Measurements from ENCODE around the gene ALS2.
"Not testable (repeated sequence)": the region's sequence is repeated elsewhere in the genome, so short reads cannot be mapped to it uniquely, and the experiment has no call there.

Gene ALS2

DNA sequence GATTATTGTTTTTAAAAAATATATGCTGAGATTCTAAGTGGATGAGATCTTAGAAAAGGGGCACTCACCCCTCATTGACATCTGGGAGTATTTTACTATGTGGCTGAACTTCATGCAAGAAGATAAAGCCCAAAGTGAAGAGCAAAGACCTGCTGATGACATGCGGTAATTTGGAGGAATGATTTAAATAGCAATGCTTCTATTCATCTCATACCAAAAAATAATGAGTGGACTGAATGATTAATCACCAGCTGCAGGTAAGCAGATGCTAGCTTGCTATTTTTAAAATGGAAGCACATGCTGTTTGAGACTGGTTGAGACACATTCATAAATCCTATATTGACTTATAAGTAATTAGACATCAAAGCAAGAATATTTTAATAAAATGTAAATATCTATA lies 12.9 kb upstream of the ALS2 start:
- DNase-seq, result no peak

DNA sequence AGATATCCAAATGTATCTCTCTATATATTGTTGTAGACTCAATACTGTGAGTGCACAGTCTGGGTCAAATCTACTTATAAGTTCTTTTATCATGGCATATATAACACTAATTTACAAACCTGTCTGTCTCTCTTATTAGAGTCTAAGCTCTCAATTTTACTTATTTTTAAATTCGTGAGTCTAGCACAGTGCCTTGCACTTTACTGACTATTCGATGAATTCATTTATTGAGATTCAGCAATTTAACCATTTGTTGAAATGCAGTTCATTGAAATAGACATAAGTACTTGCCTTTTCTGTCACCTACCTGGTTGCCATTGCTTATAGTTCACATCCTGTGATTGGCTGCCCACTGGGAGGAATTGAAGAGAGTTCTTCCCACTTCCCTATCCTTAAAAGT lies 10.3 kb upstream of the ALS2 start:
- DNase-seq, result no peak

DNA sequence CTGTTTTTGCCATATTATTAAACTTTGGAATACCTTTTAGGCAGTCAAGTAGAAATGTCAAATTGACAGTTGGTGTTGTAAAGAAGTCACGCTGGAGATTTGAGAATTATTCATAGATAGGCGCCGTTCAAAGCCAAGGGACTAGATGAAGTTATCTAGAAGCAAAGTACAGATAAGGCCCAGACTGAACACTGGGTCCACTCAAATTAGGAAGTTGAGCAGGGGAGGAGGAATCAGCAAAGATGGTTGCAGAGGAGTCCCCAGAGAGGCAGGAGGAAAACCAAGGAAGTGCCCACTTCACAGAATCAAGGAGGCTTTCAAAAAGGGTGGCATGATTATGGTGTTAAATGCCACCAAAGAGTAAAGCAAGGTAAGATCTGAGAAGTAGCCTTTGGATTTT lies 9.6 kb upstream of the ALS2 start:
- no peak for DNase-seq

DNA sequence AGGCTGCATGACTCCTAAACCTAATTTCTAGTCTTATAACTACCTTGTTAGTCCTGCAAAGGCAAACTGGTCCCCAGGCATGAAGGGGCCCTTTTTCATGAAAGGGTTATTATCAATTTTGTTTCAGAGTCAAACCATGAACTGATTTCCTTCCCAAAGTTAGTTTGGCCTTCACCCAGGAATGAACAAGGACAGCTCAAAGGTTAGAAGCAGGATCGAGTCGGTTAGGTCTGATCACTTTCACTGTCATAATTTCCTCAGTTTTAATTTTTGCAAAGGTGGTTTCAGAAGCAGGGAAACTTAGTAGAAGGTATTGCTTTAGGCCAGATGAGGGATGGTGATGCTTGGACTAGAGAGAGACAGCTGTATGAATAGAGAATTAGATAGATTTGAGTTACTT lies 8.7 kb upstream of the ALS2 start:
- no peak for DNase-seq

- DNase-seq, result no peak
Measured at GRCh38 chr2:201788371-201788770, 7.6 kb upstream of the ALS2 start.

DNA sequence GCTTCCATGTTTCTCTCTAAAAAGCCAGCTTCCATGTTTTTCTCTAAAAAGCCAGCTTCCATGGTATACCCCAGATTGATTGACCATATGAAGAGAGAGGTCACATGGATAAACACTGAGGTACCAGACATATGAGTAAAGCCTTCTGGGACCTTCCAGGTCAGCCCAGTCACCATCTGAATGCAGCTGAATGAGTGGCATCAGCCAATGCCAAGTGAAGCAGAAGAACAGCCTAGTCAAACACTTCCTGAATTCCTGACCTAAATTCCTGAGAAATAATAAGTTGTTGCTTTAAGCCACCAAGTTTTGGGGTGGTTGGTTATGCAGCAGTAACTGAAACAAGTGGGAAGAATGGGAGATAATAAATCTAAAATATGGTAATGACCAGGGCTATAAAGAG lies 5.7 kb upstream of the ALS2 start:
- no peak for DNase-seq

- no peak for DNase-seq
Measured at GRCh38 chr2:201785135-201785534, 4.4 kb upstream of the ALS2 start.

GRCh38 chr2:201784563-201784962 lies 3.8 kb upstream of the ALS2 start:
- no peak for DNase-seq

DNA sequence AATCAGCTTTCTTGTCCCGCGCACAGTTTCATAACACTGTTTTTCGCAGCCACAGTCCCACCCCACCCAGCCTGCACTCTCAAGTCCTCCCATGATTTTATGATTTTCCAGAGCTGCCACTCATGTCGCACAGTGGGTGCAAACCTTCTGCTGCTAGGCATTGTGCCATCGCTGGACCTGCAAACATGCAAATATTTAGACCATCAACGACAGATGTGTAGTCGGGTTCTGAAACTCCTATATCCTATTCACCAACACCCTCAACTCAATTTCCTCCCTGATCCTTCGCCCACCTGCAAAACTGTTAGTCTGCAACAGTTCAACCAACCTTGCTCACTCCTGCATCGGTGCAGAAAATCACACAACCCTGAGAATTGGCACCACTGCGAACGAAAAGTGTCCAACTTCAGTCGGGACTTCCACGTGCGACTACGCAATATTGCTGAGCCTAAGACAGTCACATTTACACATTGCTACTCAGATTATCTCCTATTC lies 871 bp upstream of the ALS2 start:
- DNase-seq, result no peak

GRCh38 chr2:201779901-201780673 lies 646 bp downstream of the ALS2 start:
- no peak for DNase-seq

- DNase-seq, result no peak
Measured at GRCh38 chr2:201777869-201778268, 2.9 kb downstream of the ALS2 start.

DNA sequence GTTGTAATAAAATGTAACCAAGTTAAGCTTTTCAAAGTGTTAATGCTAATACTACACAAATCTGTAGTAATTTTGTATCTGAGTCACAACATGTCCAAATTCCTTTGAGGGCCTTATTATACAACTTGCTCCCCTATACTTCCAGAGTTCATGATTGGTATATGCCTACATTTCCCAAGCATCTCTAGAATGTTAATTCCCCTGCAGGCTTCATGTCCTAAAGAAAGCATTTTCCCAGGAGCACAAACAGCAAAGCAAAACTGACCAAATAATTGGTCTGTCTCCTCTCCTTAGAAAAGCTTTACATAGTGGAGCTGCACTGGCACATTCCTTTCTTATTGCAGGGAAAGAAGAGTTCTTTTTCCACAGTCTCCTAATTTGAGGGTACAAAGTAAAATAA lies 3.7 kb downstream of the ALS2 start:
- DNase-seq, result no peak

DNA sequence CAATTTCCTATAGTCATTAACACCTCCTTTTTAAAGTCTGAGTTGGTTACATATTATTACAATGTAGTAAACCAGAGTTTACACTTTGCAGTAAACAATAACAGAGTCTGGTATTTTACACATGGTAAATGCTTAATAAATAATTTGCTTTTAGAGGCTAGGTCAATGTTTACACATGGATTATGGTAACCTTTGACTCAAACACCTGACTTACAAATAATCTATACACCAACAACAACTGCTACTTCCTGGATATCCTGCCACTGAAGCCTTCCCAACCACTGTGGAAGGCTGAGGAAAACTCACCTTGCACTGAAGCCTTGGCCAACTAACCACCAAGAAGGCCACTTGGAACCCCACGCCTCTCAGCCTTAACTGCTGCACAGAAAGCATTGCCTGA lies 5.4 kb downstream of the ALS2 start:
- no peak for DNase-seq

GRCh38 chr2:201774546-201774945 lies 6.2 kb downstream of the ALS2 start:
- no peak for DNase-seq

DNA sequence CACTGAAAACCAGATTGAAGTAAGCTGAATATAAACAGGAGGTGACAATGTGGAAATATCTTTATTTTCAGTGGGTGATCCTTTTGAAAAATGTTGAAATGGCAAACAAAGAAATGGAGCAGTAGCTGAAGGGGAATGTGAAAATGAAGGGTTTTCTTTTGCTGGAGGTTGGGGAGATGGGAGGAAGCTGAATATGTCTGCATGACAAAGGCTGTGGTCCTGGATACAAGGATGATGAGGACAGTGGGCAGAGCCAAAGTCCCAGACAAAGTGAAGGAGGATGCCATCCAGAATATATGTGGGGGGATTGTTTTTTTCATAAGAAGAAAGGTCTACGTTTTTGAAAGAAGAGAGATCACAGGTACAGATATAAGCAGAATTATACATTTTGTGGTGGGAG lies 6.7 kb downstream of the ALS2 start:
- DNase-seq, result no peak

GRCh38 chr2:201769666-201770373 lies 10.9 kb downstream of the ALS2 start:
- no peak for DNase-seq

DNA sequence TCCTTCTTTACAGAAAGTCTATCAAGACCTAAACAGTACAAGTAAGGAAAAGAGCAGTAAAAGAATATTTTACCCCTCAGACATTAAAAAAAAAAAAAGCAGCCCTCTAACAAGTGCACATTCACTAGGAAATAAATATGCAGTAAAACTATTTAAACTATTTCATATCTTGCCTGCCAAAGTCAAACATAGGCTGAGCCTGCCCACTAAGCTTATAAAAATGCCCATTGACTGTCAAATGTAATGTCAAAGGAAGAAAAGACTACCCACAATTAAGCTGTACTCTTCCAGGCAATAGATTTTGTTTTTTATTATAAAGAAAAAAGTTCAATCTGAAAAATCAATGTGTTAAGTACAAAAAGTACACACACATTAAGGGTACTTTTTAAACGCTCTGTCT lies 11.8 kb downstream of the ALS2 start:
- DNase-seq, result no peak

GRCh38 chr2:201765799-201766198 lies 14.9 kb downstream of the ALS2 start:
- no peak for DNase-seq

DNA sequence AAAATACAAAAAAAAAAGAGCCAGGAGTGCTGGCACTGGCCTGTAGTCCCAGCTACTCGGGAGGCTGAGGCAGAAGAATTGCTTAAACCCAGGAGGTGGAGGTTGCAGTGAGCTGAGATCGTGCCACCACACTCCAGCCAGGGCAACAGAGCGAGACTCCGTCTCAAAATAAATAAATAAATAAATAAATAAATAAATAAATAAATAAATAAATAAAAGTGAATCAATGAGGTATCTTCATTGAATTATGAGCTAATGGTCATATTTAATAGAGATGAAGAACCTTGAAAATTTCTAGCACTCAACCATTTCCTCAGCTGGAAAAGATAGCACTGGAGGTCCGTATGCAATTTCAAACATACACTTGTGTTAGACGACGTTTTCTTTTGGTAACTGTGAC lies 16.3 kb downstream of the ALS2 start:
- not testable (repeated sequence) for DNase-seq

DNA sequence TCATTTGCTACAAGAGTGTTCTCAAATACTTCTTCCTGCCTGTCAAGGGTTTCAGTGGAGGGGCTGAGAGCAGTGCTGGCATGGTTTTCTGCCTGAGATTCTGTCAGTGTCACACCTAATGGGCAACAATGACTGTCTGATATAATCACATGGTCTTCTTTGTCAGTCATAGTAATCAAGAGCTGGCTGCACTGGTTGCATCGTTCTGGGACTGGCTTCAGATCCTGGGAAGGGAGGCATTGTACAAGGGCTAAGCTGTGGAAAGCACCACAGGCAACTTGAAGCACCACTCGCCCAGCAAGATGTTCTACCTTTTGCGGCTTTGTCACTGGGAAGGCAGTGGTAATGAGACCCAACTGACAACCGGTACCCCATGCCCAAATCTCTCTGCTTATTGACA lies 19.6 kb downstream of the ALS2 start:
- no peak for DNase-seq

DNA sequence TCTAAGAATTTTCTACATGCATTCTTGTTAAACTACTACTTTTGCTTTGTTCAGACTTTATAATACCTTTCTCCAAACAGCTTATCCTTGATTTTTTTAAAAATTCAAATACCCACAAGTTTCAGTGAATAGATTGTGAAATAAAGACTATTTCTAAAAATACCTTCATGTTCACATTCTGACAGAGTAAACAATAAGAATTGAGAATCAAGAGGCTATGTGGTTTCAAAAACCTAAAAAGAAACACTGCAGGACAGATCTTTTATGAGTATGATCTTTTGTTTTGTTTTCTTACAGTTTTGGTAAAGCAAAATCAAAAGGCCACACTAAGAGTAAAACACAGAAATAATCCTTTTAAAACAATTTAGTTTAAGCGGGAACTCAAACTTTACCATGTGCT lies 21.2 kb downstream of the ALS2 start:
- no peak for DNase-seq

DNA sequence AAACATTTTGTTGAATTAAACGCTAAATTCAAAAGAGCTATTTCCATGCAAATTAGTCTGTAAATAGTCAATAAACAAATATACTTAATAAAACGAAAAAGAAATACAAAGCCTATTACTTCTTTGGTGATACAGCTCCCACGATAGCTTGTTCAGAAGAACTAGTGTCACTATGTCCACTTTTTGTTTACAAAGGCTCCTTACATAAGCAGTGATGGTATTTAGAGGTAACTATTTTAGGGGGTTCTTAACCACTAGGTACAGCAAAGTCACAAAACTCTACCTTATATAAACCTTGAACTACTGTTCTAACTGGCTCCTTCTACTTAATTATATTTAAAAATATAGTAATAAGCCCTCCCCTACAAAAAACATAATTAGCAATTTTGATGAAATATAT lies 21.9 kb downstream of the ALS2 start:
- no peak for DNase-seq

- DNase-seq, result no peak
Measured at GRCh38 chr2:201758234-201758633, 22.5 kb downstream of the ALS2 start.

DNA sequence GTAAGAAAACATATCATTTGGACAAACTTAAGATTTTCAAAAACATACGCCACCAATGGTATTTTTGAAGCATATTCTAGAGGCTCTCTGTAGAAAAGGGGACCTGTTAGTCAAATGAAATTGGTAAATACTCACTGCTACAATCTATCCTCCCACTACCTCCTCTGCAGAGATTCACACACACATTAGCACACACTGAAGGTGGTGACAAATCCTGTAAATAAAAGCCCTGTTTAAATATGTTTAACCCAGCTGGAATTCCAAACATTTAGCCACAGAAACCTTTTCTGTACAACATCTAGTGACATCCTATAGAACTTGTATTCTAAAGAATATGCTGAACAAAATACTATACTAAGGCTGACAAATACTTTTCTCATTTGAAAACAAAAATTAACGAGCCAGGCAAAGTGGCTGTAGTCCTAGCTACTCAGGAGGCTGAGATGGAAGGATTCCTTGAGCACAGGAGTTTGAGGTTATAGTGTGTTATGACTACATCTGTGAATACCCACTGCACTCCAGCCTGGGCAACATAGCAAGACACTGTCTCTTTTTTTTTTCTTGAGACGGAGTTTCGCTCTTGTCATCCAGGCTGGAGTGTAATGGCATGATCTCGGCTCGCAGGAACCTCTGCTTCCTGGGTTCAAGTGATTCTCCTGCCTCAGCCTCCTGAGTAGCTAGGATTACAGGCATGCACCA lies 25.9 kb downstream of the ALS2 start:
- DNase-seq, result no peak
